ENCODE measurements around the gene CHRNG. TPM values are rescaled to one million over a fixed set of nuclear protein-coding genes. Genes with fewer than 3 reads are reported as not detected.

CHRNG gene
- polyA plus RNA-seq, 1 donor from 2014 or later = not detected

GRCh38 chr2:232588680-232589585 is 49.4 kb downstream of the CHRNG start:
- Histone ChIP-seq H3K9ac (ENCODE audit: low read length) (no peak overlapping the region), H3K4me2 (ENCODE audit: low read length) (no peak overlapping the region), H2AFZ (ENCODE audit: low read depth, low read length) (no peak overlapping the region), H3K9me3 (ENCODE audit: low read length) (no peaks in the 10 kb centered on the region), H4K20me1 (ENCODE audit: insufficient read depth) (no peaks in the 10 kb centered on the region), H3K27me3 (ENCODE audit: insufficient read depth, low read depth, low read length) (no peaks in the 10 kb centered on the region), H3K27ac (ENCODE audit: low read length) (no peak overlapping the region), H3K36me3 (ENCODE audit: insufficient read depth, low read length) (no peaks in the 10 kb centered on the region), H3K79me2 (replicated peaks; ENCODE audit: insufficient read depth, low read length) (no peaks in the 10 kb centered on the region), H3F3A (ENCODE audit: insufficient read depth, low read length, poor library complexity, severe bottlenecking) (no peaks in the 10 kb centered on the region), H3K4me3 (ENCODE audit: low read length) (no peak overlapping the region), H3K9me2 (ENCODE audit: insufficient read depth, low read length) (no peaks in the 10 kb centered on the region)
- no peak for TF ChIP-seq EZH2 (IDR thresholded peaks at IDR 0.05; ENCODE audit: borderline replicate concordance, insufficient read depth, low read length, poor library complexity, severe bottlenecking)
- TF ChIP-seq EP300 (conservative IDR thresholded peaks at IDR 0.05; ENCODE audit: poor library complexity, severe bottlenecking) = no peak
- no peak for TF ChIP-seq CTCF (IDR thresholded peaks at IDR 0.05; ENCODE audit: poor library complexity, severe bottlenecking)
- TF ChIP-seq SMC3 (conservative IDR thresholded peaks at IDR 0.05; ENCODE audit: poor library complexity) = no peak
- no peak for TF ChIP-seq REST (IDR thresholded peaks at IDR 0.05; ENCODE audit: borderline replicate concordance)
- no peak for TF ChIP-seq RAD21 (conservative IDR thresholded peaks at IDR 0.05)
- TF ChIP-seq TAF1 (IDR thresholded peaks at IDR 0.05; ENCODE audit: low read depth) = no peak
- no peak for TF ChIP-seq POLR2AphosphoS5 (IDR thresholded peaks at IDR 0.05)
- no peak for TF ChIP-seq MXI1 (conservative IDR thresholded peaks at IDR 0.05; ENCODE audit: poor library complexity, severe bottlenecking)

GRCh38 chr2:232592772-232593395 is 53.4 kb downstream of the CHRNG start:
- Histone ChIP-seq H3K9me2 (ENCODE audit: insufficient read depth, low read length) (no peaks in the 10 kb centered on the region), H3K4me3 (ENCODE audit: low read length) (no peak overlapping the region), H3F3A (ENCODE audit: insufficient read depth, low read length, poor library complexity, severe bottlenecking) (no peaks in the 10 kb centered on the region), H3K27me3 (ENCODE audit: insufficient read depth, low read depth, low read length) (no peaks in the 10 kb centered on the region), H3K9me3 (ENCODE audit: low read length) (no peaks in the 10 kb centered on the region), H3K27ac (ENCODE audit: low read length) (no peak overlapping the region), H2AFZ (ENCODE audit: low read depth, low read length) (no peak overlapping the region), H3K36me3 (ENCODE audit: insufficient read depth, low read length) (no peaks in the 10 kb centered on the region), H3K4me2 (ENCODE audit: low read length) (no peak overlapping the region), H4K20me1 (ENCODE audit: insufficient read depth) (no peaks in the 10 kb centered on the region), H3K9ac (ENCODE audit: low read length) (no peak overlapping the region), H3K79me2 (replicated peaks; ENCODE audit: insufficient read depth, low read length) (no peaks in the 10 kb centered on the region)
- TF ChIP-seq RAD21 (conservative IDR thresholded peaks at IDR 0.05) = no peak
- TF ChIP-seq CTCF (IDR thresholded peaks at IDR 0.05; ENCODE audit: poor library complexity, severe bottlenecking) = no peak
- TF ChIP-seq MXI1 (conservative IDR thresholded peaks at IDR 0.05; ENCODE audit: poor library complexity, severe bottlenecking) = no peak
- TF ChIP-seq EP300 (conservative IDR thresholded peaks at IDR 0.05; ENCODE audit: poor library complexity, severe bottlenecking) = no peak
- TF ChIP-seq SMC3 (conservative IDR thresholded peaks at IDR 0.05; ENCODE audit: poor library complexity) = no peak
- no peak for TF ChIP-seq TAF1 (IDR thresholded peaks at IDR 0.05; ENCODE audit: low read depth)
- no peak for TF ChIP-seq REST (IDR thresholded peaks at IDR 0.05; ENCODE audit: borderline replicate concordance)
- TF ChIP-seq POLR2AphosphoS5 (IDR thresholded peaks at IDR 0.05) = no peak
- TF ChIP-seq EZH2 (IDR thresholded peaks at IDR 0.05; ENCODE audit: borderline replicate concordance, insufficient read depth, low read length, poor library complexity, severe bottlenecking) = no peak

All from neural cell (in vitro differentiated cells).